Activated CD4-positive, alpha-beta memory T cell treated with anti-CD3 and anti-CD28 coated beads for 36 hours (primary cell): Measurements from ENCODE around the gene DHRS9. TPM values are rescaled to one million over a fixed set of nuclear protein-coding genes. Genes with fewer than 3 reads are reported as not detected.
"Not testable (repeated sequence)": the region's sequence is repeated elsewhere in the genome, so short reads cannot be mapped to it uniquely, and the experiment has no call there.

Experiments used
- CTCF ChIA-PET: fragments of 350-600 bp; sonication (Branson Sonifier 250); formaldehyde crosslinking; loops from one replicate; lab custom pipeline; 2021; ENCODE audit warnings: antibody characterized with exemption, inconsistent platforms; lab: Charles Lee
- POLR2A ChIA-PET: fragments of 350-600 bp; sonication (Branson Sonifier 250); formaldehyde crosslinking; loops from one replicate; lab custom pipeline; 2021; ENCODE audit warnings: antibody characterized with exemption; lab: Charles Lee
- DNase-seq: peaks from one replicate; pipeline ENCODE4 v3.0.0-alpha.2; 2020
- H3K27ac Mint-ChIP-seq: one replicate; pipeline ENCODE4 v1.8.0; 2021; ENCODE audit warnings: mixed read lengths
- H3K27me3 Mint-ChIP-seq: one replicate; pipeline ENCODE4 v1.8.0; 2021; ENCODE audit warnings: mixed read lengths
- H3K36me3 Mint-ChIP-seq: one replicate; pipeline ENCODE4 v1.8.0; 2021; ENCODE audit warnings: mixed read lengths
- H3K4me1 Mint-ChIP-seq: one replicate; pipeline ENCODE4 v1.8.0; 2021; ENCODE audit warnings: low read depth, mixed read lengths
- H3K4me3 Mint-ChIP-seq: one replicate; pipeline ENCODE4 v1.8.0; 2021; ENCODE audit warnings: mild to moderate bottlenecking, mixed read lengths
- H3K9me3 Mint-ChIP-seq: one replicate; pipeline ENCODE4 v1.8.0; 2021; ENCODE audit warnings: mixed read lengths
- intact Hi-C: fragments of 100-400 bp; cut with micrococcal nuclease; formaldehyde crosslinking; loops from one replicate; pipeline ENCODE4 v1.15.1; 2023
- total RNA-seq, 2 experiments: library from RNA; stranded (reverse); gene quantifications; one replicate each; pipeline ENCODE4 v1.2.3, GENCODE V29; 2021

DHRS9 gene
- total RNA-seq, 2 experiments from 2014 or later, result 4.9 to 5.4 TPM

GRCh38 chr2:169041594-169041993 lies 27.8 kb upstream of the DHRS9 start:
- H3K27ac Mint-ChIP-seq, result no peak overlapping the region
- intact Hi-C loops, result no loop called here
- H3K9me3 Mint-ChIP-seq, result peaks cover 22% of the 10 kb centered on the region
- no peak for DNase-seq
- H3K4me1 Mint-ChIP-seq, result peaks cover 3% of the 10 kb centered on the region
- peaks cover 1% of the 10 kb centered on the region for H3K27me3 Mint-ChIP-seq
- no peak overlapping the region for H3K4me3 Mint-ChIP-seq
- ChIA-PET CTCF (interaction anchor here (2.0 kb wide), 1 partner anchor 68 kb away, joined by 6 read pairs; no protein-coding TSS in a partner anchor), POLR2A (no interaction called here)
- peaks cover 19% of the 10 kb centered on the region for H3K36me3 Mint-ChIP-seq

- peaks cover 3% of the 10 kb centered on the region for H3K4me1 Mint-ChIP-seq
- ChIA-PET POLR2A (no interaction called here), CTCF (no interaction called here)
- peaks cover 22% of the 10 kb centered on the region for H3K9me3 Mint-ChIP-seq
- peaks cover 1% of the 10 kb centered on the region for H3K27me3 Mint-ChIP-seq
- no peak for DNase-seq
- H3K27ac Mint-ChIP-seq, result no peak overlapping the region
- intact Hi-C loops, result no loop called here
- H3K4me3 Mint-ChIP-seq, result no peak overlapping the region
- peaks cover 19% of the 10 kb centered on the region for H3K36me3 Mint-ChIP-seq
These were observed 26.5 kb upstream of the DHRS9 start for GRCh38 chr2:169042856-169043255.

- Mint-ChIP-seq H3K4me3 (no peak overlapping the region), H3K27me3 (peaks cover 1% of the 10 kb centered on the region), H3K36me3 (peaks cover 16% of the 10 kb centered on the region), H3K4me1 (no peaks in the 10 kb centered on the region), H3K27ac (no peak overlapping the region), H3K9me3 (peaks cover 21% of the 10 kb centered on the region)
- intact Hi-C loops, result no loop called here
- ChIA-PET POLR2A (no interaction called here), CTCF (interaction anchor here (1.3 kb wide), 1 partner anchor 63 kb away, joined by 3 read pairs; no protein-coding TSS in a partner anchor)
- no peak for DNase-seq
These were observed 22.8 kb upstream of the DHRS9 start for GRCh38 chr2:169046440-169047151.

GRCh38 chr2:169047256-169048250 lies 21.8 kb upstream of the DHRS9 start:
- H3K9me3 Mint-ChIP-seq, result peaks cover 12% of the 10 kb centered on the region
- no peak overlapping the region for H3K27ac Mint-ChIP-seq
- intact Hi-C loops, result no loop called here
- no peak overlapping the region for H3K4me3 Mint-ChIP-seq
- no peak for DNase-seq
- H3K4me1 Mint-ChIP-seq, result no peaks in the 10 kb centered on the region
- POLR2A ChIA-PET, result no interaction called here
- H3K36me3 Mint-ChIP-seq, result peaks cover 9% of the 10 kb centered on the region
- CTCF ChIA-PET, result no interaction called here
- H3K27me3 Mint-ChIP-seq, result peaks cover 1% of the 10 kb centered on the region

- peaks cover under 1% of the 10 kb centered on the region for H3K36me3 Mint-ChIP-seq
- ChIA-PET POLR2A (no interaction called here), CTCF (no interaction called here)
- peaks cover 4% of the 10 kb centered on the region for H3K9me3 Mint-ChIP-seq
- DNase-seq, result no peak
- no peak overlapping the region for H3K27ac Mint-ChIP-seq
- H3K27me3 Mint-ChIP-seq, result peaks cover 1% of the 10 kb centered on the region
- no peak overlapping the region for H3K4me3 Mint-ChIP-seq
- intact Hi-C loops, result no loop called here
- no peaks in the 10 kb centered on the region for H3K4me1 Mint-ChIP-seq
These were observed 20.2 kb upstream of the DHRS9 start for GRCh38 chr2:169049142-169049541.

GRCh38 chr2:169050476-169051240 lies 18.7 kb upstream of the DHRS9 start:
- intact Hi-C loops, result no loop called here
- DNase-seq, result no peak
- H3K27ac Mint-ChIP-seq, result no peak overlapping the region

GRCh38 chr2:169054575-169054974 lies 14.8 kb upstream of the DHRS9 start:
- not testable (repeated sequence) for DNase-seq, H3K4me1 Mint-ChIP-seq

More at GRCh38 chr2:169050476-169051240, 18.7 kb upstream of the DHRS9 start:
- ChIA-PET POLR2A (no interaction called here), CTCF (no interaction called here)
- Mint-ChIP-seq H3K27me3 (peaks cover 1% of the 10 kb centered on the region), H3K4me1 (no peaks in the 10 kb centered on the region), H3K36me3 (peaks cover 11% of the 10 kb centered on the region), H3K4me3 (no peak overlapping the region), H3K9me3 (peaks cover 17% of the 10 kb centered on the region)

GRCh38 chr2:169064199-169064598 lies 5.2 kb upstream of the DHRS9 start:
- H3K4me1 Mint-ChIP-seq, H3K4me3 Mint-ChIP-seq, H3K27me3 Mint-ChIP-seq, POLR2A ChIA-PET, H3K9me3 Mint-ChIP-seq, H3K27ac Mint-ChIP-seq, H3K36me3 Mint-ChIP-seq, DNase-seq, intact Hi-C loops: not testable (repeated sequence)
- CTCF ChIA-PET, result interaction anchor here (2.2 kb wide), 1 partner anchor 46 kb away, joined by 7 read pairs; no protein-coding TSS in a partner anchor

More at GRCh38 chr2:169054575-169054974, 14.8 kb upstream of the DHRS9 start:
- peaks cover 33% of the 10 kb centered on the region for H3K9me3 Mint-ChIP-seq
- intact Hi-C loops, CTCF ChIA-PET, H3K27ac Mint-ChIP-seq, H3K4me3 Mint-ChIP-seq, H3K27me3 Mint-ChIP-seq, POLR2A ChIA-PET: not testable (repeated sequence)
- peaks cover 14% of the 10 kb centered on the region for H3K36me3 Mint-ChIP-seq

GRCh38 chr2:169065422-169065821 lies 3.9 kb upstream of the DHRS9 start:
- DNase-seq, result no peak
- H3K36me3 Mint-ChIP-seq, result no peaks in the 10 kb centered on the region
- H3K9me3 Mint-ChIP-seq, result no peaks in the 10 kb centered on the region
- intact Hi-C loops, result no loop called here
- H3K4me3 Mint-ChIP-seq, result no peak overlapping the region
- ChIA-PET CTCF (interaction anchor here (0.6 to 2.2 kb wide), 2 partner anchors 44 to 65 kb away, joined by 3 to 7 read pairs; no protein-coding TSS in a partner anchor), POLR2A (no interaction called here)
- H3K27ac Mint-ChIP-seq, result no peak overlapping the region
- no peaks in the 10 kb centered on the region for H3K27me3 Mint-ChIP-seq
- H3K4me1 Mint-ChIP-seq, result peaks cover 11% of the 10 kb centered on the region

GRCh38 chr2:169065864-169066517 lies 3.4 kb upstream of the DHRS9 start:
- H3K27ac Mint-ChIP-seq, result no peak overlapping the region
- no peaks in the 10 kb centered on the region for H3K27me3 Mint-ChIP-seq
- no peak overlapping the region for H3K4me3 Mint-ChIP-seq
- peaks cover 11% of the 10 kb centered on the region for H3K4me1 Mint-ChIP-seq
- intact Hi-C loops, result no loop called here
- no peaks in the 10 kb centered on the region for H3K36me3 Mint-ChIP-seq
- ChIA-PET CTCF (interaction anchor here (2.2 kb wide), 1 partner anchor 44 kb away, joined by 7 read pairs; no protein-coding TSS in a partner anchor), POLR2A (no interaction called here)
- H3K9me3 Mint-ChIP-seq, result no peaks in the 10 kb centered on the region
- DNase-seq, result no peak

- ChIA-PET POLR2A (no interaction called here), CTCF (no interaction called here)
- intact Hi-C loops, result no loop called here
- peaks cover 2% of the 10 kb centered on the region for H3K27me3 Mint-ChIP-seq
- peaks cover 14% of the 10 kb centered on the region for H3K4me1 Mint-ChIP-seq
- H3K36me3 Mint-ChIP-seq, result no peaks in the 10 kb centered on the region
- no peaks in the 10 kb centered on the region for H3K9me3 Mint-ChIP-seq
- DNase-seq, result no peak
- H3K27ac Mint-ChIP-seq, result no peak overlapping the region
- H3K4me3 Mint-ChIP-seq, result no peak overlapping the region
These were observed 2.5 kb upstream of the DHRS9 start for GRCh38 chr2:169066897-169067296.
